Measurements from ENCODE around the gene VTI1A.

VTI1A gene

GRCh38 chr10:112526139-112526538 lies 79.1 kb downstream of the VTI1A start:
- Histone ChIP-seq H3K36me3 (replicated peaks; ENCODE audit: insufficient read depth, low read length) (no peaks in the 10 kb centered on the region), H3K9ac (ENCODE audit: low read length) (no peak overlapping the region), H3K9me3 (replicated peaks; ENCODE audit: insufficient read depth, low read length) (no peaks in the 10 kb centered on the region), H3K4me2 (ENCODE audit: low read depth, low read length) (no peak overlapping the region), H3K9me2 (replicated peaks; ENCODE audit: insufficient read depth, low read length) (no peaks in the 10 kb centered on the region), H3K4me1 (ENCODE audit: low read length) (no peaks in the 10 kb centered on the region), H2AFZ (ENCODE audit: low read length) (no peak overlapping the region), H3K79me2 (ENCODE audit: low read length) (no peaks in the 10 kb centered on the region), H3F3A (ENCODE audit: insufficient read depth, low read length) (no peaks in the 10 kb centered on the region), H3K27ac (ENCODE audit: low read length) (no peak overlapping the region), H3K27me3 (replicated peaks; ENCODE audit: insufficient read depth, low read length) (no peaks in the 10 kb centered on the region), H4K20me1 (ENCODE audit: insufficient read depth, low read length) (no peaks in the 10 kb centered on the region), H3K4me3 (ENCODE audit: low read length) (no peak overlapping the region)
- no peak for DNase-seq
- no peak for TF ChIP-seq EZH2phosphoT487 (IDR thresholded peaks at IDR 0.05; ENCODE audit: low read length)
- TF ChIP-seq EZH2 (optimal IDR thresholded peaks at IDR 0.05; ENCODE audit: low read depth, low read length): no peak
- TF ChIP-seq CTCF (IDR thresholded peaks at IDR 0.05; ENCODE audit: low read length): no peak

- H2AFZ ChIP-seq (ENCODE audit: low read length): no peak overlapping the region
- no peaks in the 10 kb centered on the region for H3K36me3 ChIP-seq (replicated peaks; ENCODE audit: insufficient read depth, low read length)
- no peaks in the 10 kb centered on the region for H3K9me2 ChIP-seq (replicated peaks; ENCODE audit: insufficient read depth, low read length)
- no peak for DNase-seq
- H3K9ac ChIP-seq (ENCODE audit: low read length): no peak overlapping the region
- no peak overlapping the region for H3K27ac ChIP-seq (ENCODE audit: low read length)
- H3K4me1 ChIP-seq (ENCODE audit: low read length): peaks cover 4% of the 10 kb centered on the region
- H3K4me2 ChIP-seq (ENCODE audit: low read depth, low read length): no peak overlapping the region
- H3K4me3 ChIP-seq (ENCODE audit: low read length): no peak overlapping the region
- no peaks in the 10 kb centered on the region for H3K79me2 ChIP-seq (ENCODE audit: low read length)
- H3K9me3 ChIP-seq (replicated peaks; ENCODE audit: insufficient read depth, low read length): no peaks in the 10 kb centered on the region
- peaks cover 2% of the 10 kb centered on the region; the same call in 1 of the 2 replicates for H3F3A ChIP-seq (ENCODE audit: insufficient read depth, low read length)
- H4K20me1 ChIP-seq (ENCODE audit: insufficient read depth, low read length): no peaks in the 10 kb centered on the region
- no peaks in the 10 kb centered on the region for H3K27me3 ChIP-seq (replicated peaks; ENCODE audit: insufficient read depth, low read length)
- no peak for TF ChIP-seq EZH2phosphoT487 (IDR thresholded peaks at IDR 0.05; ENCODE audit: low read length)
- no peak for TF ChIP-seq EZH2 (optimal IDR thresholded peaks at IDR 0.05; ENCODE audit: low read depth, low read length)
- no peak for TF ChIP-seq CTCF (IDR thresholded peaks at IDR 0.05; ENCODE audit: low read length)
Observed at GRCh38 chr10:112526906-112527305, 79.9 kb downstream of the VTI1A start.

- no peaks in the 10 kb centered on the region for H3K36me3 ChIP-seq (replicated peaks; ENCODE audit: insufficient read depth, low read length)
- H3K79me2 ChIP-seq (ENCODE audit: low read length): no peaks in the 10 kb centered on the region
- peaks cover 15% of the 10 kb centered on the region for H3K4me1 ChIP-seq (ENCODE audit: low read length)
- H3K9me2 ChIP-seq (replicated peaks; ENCODE audit: insufficient read depth, low read length): no peaks in the 10 kb centered on the region
- H3K4me3 ChIP-seq (ENCODE audit: low read length): no peak overlapping the region
- no peaks in the 10 kb centered on the region for H4K20me1 ChIP-seq (ENCODE audit: insufficient read depth, low read length)
- no peak overlapping the region for H3K27ac ChIP-seq (ENCODE audit: low read length)
- no peak overlapping the region for H2AFZ ChIP-seq (ENCODE audit: low read length)
- no peak for DNase-seq
- no peaks in the 10 kb centered on the region for H3K9me3 ChIP-seq (replicated peaks; ENCODE audit: insufficient read depth, low read length)
- no peaks in the 10 kb centered on the region for H3K27me3 ChIP-seq (replicated peaks; ENCODE audit: insufficient read depth, low read length)
- H3K9ac ChIP-seq (ENCODE audit: low read length): no peak overlapping the region
- TF ChIP-seq EZH2 (optimal IDR thresholded peaks at IDR 0.05; ENCODE audit: low read depth, low read length) (no peak), CTCF (IDR thresholded peaks at IDR 0.05; ENCODE audit: low read length) (no peak), EZH2phosphoT487 (IDR thresholded peaks at IDR 0.05; ENCODE audit: low read length) (no peak)
- peaks cover 7% of the 10 kb centered on the region; the same call in 1 of the 2 replicates for H3F3A ChIP-seq (ENCODE audit: insufficient read depth, low read length)
- no peak overlapping the region for H3K4me2 ChIP-seq (ENCODE audit: low read depth, low read length)
Observed at GRCh38 chr10:112528235-112528634, 81.2 kb downstream of the VTI1A start.
